A673 (cell line): Measurements from ENCODE around the gene MSANTD4. TPM values are rescaled to one million over a fixed set of nuclear protein-coding genes. Genes with fewer than 3 reads are reported as not detected.
"Not testable (repeated sequence)": the region's sequence is repeated elsewhere in the genome, so short reads cannot be mapped to it uniquely, and the experiment has no call there.

Experiments
- BruUV-seq: library from RNA; stranded (reverse); fragments of 400-500 nt; replicated peaks from 2 replicates; lab custom pipeline; 2021; lab: Mats Ljungman, UMichigan
- CTCF ChIA-PET: fragments of 300-600 bp; sonication (Branson Sonifier 250); formaldehyde crosslinking; loops from one replicate; lab custom pipeline; 2022; ENCODE audit warnings: antibody characterized with exemption; lab: Charles Lee
- POLR2A ChIA-PET: fragments of 300-600 bp; sonication (Branson Sonifier 250); formaldehyde crosslinking; loops from one replicate; lab custom pipeline; 2022; ENCODE audit warnings: antibody characterized with exemption; ENCODE audit not compliant: low non-redundant PET; lab: Charles Lee
- DNase-seq: peaks from one replicate; pipeline ENCODE4 v3.0.0-alpha.2; 2015; ENCODE audit warnings: low spot score
- H3K27ac ChIP-seq: fragments of 200-600 bp; sonication (generic); 2 replicates; pipeline ENCODE4 v1.5.1; 2016; ENCODE audit warnings: mixed run types, low read depth, mild to moderate bottlenecking, mixed read lengths, antibody characterized with exemption, low read length; ENCODE audit not compliant: poor library complexity, severe bottlenecking
- H3K27me3 ChIP-seq: fragments of 200-600 bp; sonication (generic); replicated peaks from 2 replicates; pipeline ENCODE4 v1.6.1; 2017; ENCODE audit warnings: mixed run types, low read depth, mild to moderate bottlenecking, mixed read lengths, antibody characterized with exemption, low read length; ENCODE audit not compliant: insufficient read depth, poor library complexity
- H3K36me3 ChIP-seq: fragments of 200-600 bp; sonication (generic); 2 replicates; pipeline ENCODE4 v1.6.1; 2016; ENCODE audit warnings: mixed run types, mild to moderate bottlenecking, mixed read lengths, antibody characterized with exemption, low read length; ENCODE audit not compliant: insufficient read depth, poor library complexity, severe bottlenecking
- H3K4me1 ChIP-seq: fragments of 200-600 bp; sonication (generic); 2 replicates; pipeline ENCODE4 v1.6.1; 2017; ENCODE audit warnings: mixed run types, mild to moderate bottlenecking, mixed read lengths, antibody characterized with exemption, low read length; ENCODE audit not compliant: insufficient read depth, poor library complexity, severe bottlenecking
- H3K4me3 ChIP-seq: fragments of 200-600 bp; sonication (generic); 2 replicates; pipeline ENCODE4 v1.5.1; 2016; ENCODE audit warnings: low read depth, mixed run types, mild to moderate bottlenecking, mixed read lengths, low read length; ENCODE audit not compliant: poor library complexity, severe bottlenecking
- H3K9me3 ChIP-seq: fragments of 200-600 bp; sonication (generic); 2 replicates; pipeline ENCODE4 v1.6.1; 2016; ENCODE audit warnings: mixed run types, low read depth, mild to moderate bottlenecking, mixed read lengths, antibody characterized with exemption, low read length; ENCODE audit not compliant: poor library complexity, severe bottlenecking
- CTCF ChIP-seq: fragments of 300-800, 200-600 bp; sonication (generic); conservative IDR thresholded peaks from 2 replicates; pipeline ENCODE4 v1.5.1; 2017; ENCODE audit warnings: low read depth, mild to moderate bottlenecking, antibody characterized with exemption, low read length, moderate library complexity, mixed read lengths
- EZH2 ChIP-seq: fragments of 200-600 bp; sonication (generic); IDR thresholded peaks from 2 replicates; pipeline ENCODE4 v1.6.1; 2017; ENCODE audit warnings: borderline replicate concordance, low read depth, mild to moderate bottlenecking, mixed read lengths, antibody characterized with exemption, low read length; ENCODE audit not compliant: poor library complexity, severe bottlenecking
- intact Hi-C: fragments of 100-400 bp; cut with micrococcal nuclease; formaldehyde crosslinking; loops from one replicate; pipeline ENCODE4 v1.10.0; 2022; ENCODE audit not compliant: unreplicated experiment
- total RNA-seq: library from RNA; stranded (reverse); gene quantifications from 2 replicates; pipeline ENCODE4 v1.2.3, GENCODE V29; 2021

Gene MSANTD4
- total RNA-seq, 1 experiment from 2014 or later: 27.7 TPM

DNA sequence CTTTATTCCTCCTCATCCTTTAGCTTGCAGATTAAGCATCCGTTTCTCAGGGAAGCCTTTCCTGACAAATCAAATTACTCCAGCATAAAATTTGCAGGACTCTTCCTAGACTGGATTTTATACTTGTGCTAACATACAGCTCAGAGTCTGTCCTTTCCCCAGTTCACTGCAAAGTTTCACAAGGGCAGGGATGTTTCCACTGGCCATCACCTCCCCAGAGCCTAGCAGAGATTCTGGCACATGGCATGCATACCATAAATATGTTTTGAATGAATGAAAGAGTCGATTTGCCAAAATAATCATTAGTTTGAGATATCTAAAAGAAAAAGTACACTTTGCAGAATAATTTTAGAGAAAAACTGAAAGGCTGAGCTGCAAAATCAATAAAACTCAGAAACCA, 10.6 kb downstream of the MSANTD4 start:
- POLR2A ChIA-PET: no interaction called here
- Histone ChIP-seq H3K4me3 (no peak overlapping the region), H3K36me3 (peaks cover 41% of the 10 kb centered on the region), H3K4me1 (peaks cover 15% of the 10 kb centered on the region), H3K27me3 (no peaks in the 10 kb centered on the region), H3K9me3 (no peaks in the 10 kb centered on the region), H3K27ac (no peak overlapping the region)
- TF ChIP-seq CTCF: no peak
- intact Hi-C loops: no loop called here
- CTCF ChIA-PET: no interaction called here
- no peak for DNase-seq
- no TSS peak for BruUV-seq

DNA sequence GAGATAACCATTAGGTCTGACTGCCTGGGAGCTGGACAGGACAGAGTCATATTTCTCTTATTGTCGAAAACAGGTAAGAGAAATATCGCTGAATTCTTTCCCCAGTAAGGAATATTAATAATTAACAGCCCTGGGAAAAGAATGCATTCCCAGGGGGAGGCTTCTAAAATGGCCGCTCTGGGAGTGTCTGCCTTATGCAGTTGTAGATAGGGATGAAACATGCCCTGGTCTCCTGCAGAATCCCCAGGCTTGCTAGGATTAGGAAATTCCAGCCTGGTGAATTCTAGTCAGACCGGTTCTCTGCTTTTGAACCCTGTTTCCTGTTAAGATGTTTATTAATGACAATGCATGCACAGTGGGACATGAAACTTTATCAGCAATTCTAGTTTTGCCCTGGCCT, 18.9 kb downstream of the MSANTD4 start:
- H3K27ac ChIP-seq, DNase-seq, BruUV-seq, intact Hi-C loops, CTCF ChIA-PET, H3K27me3 ChIP-seq, H3K9me3 ChIP-seq, POLR2A ChIA-PET, H3K4me3 ChIP-seq, H3K4me1 ChIP-seq: not testable (repeated sequence)
- H3K36me3 ChIP-seq: peaks cover 25% of the 10 kb centered on the region

GRCh38 chr11:106001304-106002012, 20.6 kb downstream of the MSANTD4 start:
- CTCF ChIA-PET: no interaction called here
- POLR2A ChIA-PET: no interaction called here
- BruUV-seq: no TSS peak
- peaks cover 8% of the 10 kb centered on the region for H3K9me3 ChIP-seq
- H3K27me3 ChIP-seq: no peaks in the 10 kb centered on the region
- no peak overlapping the region for H3K4me3 ChIP-seq
- H3K4me1 ChIP-seq: no peaks in the 10 kb centered on the region
- DNase-seq: no peak
- H3K27ac ChIP-seq: no peak overlapping the region
- peaks cover 10% of the 10 kb centered on the region for H3K36me3 ChIP-seq
- TF ChIP-seq EZH2 (no peak), CTCF (no peak)
- intact Hi-C loops: no loop called here

GRCh38 chr11:105991888-105992287, 30.2 kb downstream of the MSANTD4 start:
- H3K4me3 ChIP-seq: no peak overlapping the region
- no peaks in the 10 kb centered on the region for H3K9me3 ChIP-seq
- ChIA-PET POLR2A (no interaction called here), CTCF (no interaction called here)
- no peaks in the 10 kb centered on the region for H3K36me3 ChIP-seq
- no peak overlapping the region for H3K27ac ChIP-seq
- no peak for DNase-seq
- intact Hi-C loops: no loop called here
- H3K4me1 ChIP-seq: no peaks in the 10 kb centered on the region
- BruUV-seq: no TSS peak
- H3K27me3 ChIP-seq: no peaks in the 10 kb centered on the region
- no peak for TF ChIP-seq CTCF
- TF ChIP-seq EZH2: no peak
